HG03432 (cell line): ENCODE data around the gene CEP126.
A peak's percentile ranks its signal among the peaks of the same experiment; 100 is the strongest.

ENCODE experiments used
- ATAC-seq: cut with Tn5 transposase; IDR thresholded peaks from one replicate; pipeline ENCODE4 v1.9.1; 2021; ENCODE audit warnings: mild to moderate bottlenecking, moderate library complexity; ENCODE audit not compliant: unreplicated experiment

Gene CEP126

GRCh38 chr11:102007567-102008437, 93.0 kb downstream of the CEP126 start:
- ATAC-seq, result peak; percentile 74

- no peak for ATAC-seq
Observed at GRCh38 chr11:102010776-102011494, 96.1 kb downstream of the CEP126 start.

DNA sequence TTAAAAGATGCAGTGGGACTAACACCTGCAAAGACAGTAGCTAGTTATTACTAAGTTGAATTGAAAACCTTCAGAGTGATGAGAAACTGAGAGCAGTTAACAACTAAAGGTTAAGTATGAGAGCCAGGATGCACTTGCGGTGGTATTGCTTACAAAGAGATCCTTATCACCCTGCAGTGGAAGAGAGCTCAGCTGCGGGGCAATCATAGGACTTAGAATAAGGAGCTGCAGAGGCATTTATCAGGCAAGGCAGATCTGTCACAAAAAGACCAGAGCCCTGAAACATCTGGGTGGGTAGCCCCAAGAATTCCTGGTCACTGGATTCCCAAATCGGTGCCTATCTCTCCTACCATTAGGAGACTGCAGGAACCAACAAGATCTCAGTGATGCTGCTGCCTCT, 98.1 kb downstream of the CEP126 start:
- no peak for ATAC-seq

DNA sequence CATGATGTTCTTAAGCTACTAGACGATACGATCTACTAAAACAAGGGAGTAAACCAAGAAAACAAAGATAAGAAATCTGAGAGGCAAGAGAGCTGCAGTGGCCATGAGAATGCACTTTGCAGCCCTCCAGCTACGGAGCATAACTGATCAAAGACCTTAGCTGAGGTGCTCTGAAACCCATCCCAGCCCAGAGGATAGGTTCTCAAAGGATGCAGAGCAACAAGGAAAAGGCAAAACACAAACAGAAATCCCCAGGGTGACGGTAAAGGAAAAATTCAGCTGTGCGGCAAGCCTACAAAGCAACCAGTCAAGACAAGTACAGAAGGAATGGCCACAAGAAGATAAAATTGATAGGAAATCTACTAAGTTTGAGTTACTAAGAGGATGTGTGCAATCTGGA, 99.9 kb downstream of the CEP126 start:
- no peak for ATAC-seq

DNA sequence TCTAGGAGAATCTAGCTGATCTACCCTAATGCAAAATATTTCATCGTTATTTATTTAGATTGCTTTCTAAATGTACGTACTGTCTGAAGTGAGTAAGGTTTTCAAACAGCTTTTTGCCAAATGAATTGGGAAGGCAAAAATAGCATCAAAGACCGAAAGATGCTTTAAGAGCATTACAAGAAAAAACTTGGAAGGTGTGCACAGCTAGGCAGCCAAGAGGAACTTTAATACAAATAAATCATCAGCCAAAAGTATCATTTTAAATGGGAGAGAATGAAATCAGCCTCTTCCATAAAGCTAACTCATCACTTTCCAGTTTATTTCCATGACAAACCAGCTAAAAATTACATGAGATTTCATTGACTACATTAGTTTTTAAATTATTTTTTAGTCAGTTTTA, 102.2 kb downstream of the CEP126 start:
- no peak for ATAC-seq

- no peak for ATAC-seq
Observed at GRCh38 chr11:102026217-102026616, 111.4 kb downstream of the CEP126 start.

DNA sequence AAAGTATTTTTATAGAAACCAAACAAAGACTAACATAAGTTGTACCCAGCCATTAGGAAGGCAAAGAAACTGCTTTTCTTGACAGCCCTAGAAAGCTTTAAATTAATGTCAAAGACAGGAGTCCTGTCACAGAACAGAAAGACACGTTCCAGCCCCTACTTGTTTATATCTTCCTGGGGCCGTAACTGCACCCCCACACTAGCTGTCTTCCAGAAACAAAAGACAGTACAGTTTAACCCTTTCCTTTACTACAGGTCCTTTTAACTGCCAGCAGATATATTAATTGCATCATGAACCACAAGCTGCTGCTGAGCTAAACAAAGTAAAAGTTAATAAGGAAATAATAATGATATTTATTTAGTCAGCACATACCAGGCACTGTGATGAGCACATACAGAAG, 112.1 kb downstream of the CEP126 start:
- no peak for ATAC-seq

GRCh38 chr11:102036757-102037156, 121.9 kb downstream of the CEP126 start:
- no peak for ATAC-seq

GRCh38 chr11:102046841-102047240, 132.0 kb downstream of the CEP126 start:
- ATAC-seq, result no peak

DNA sequence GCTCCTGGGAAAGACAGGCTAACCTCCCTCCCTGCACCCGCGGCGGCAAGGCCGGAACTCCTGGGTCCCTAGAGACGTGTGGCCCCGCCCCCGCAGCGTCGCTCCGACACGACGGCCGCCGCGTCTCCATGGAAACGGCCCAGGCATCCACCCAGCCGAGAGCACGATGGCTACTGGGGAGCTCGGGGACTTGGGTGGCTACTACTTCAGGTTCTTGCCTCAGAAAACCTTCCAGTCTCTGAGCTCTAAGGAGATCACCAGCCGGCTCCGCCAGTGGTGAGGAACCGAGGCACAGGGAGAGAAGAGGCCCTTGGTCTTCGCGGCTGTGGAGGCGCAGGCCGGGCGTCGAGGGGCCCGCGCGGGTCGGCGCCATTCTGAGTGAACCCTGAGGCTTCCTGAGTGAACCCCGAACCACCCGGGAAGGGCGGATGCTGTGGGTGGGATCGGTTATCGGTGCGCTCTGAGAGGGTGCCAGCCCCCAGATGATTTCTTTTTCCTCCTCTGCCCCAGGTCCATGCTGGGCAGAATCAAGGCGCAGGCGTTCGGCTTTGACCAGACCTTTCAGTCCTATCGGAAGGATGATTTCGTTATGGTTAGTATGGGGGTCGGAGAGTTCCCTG, 132.6 kb downstream of the CEP126 start, which contains the start of gene CFAP300:
Gene CFAP300, plus strand, starts transcription at position 133 of the 620 bp plus-strand sequence. Its CDS starts 34 bp downstream, at position 167.
- ATAC-seq, result peak; percentile 82
